LHCN-M2 (cell line): ENCODE measurements around the gene ORC6. TPM values are rescaled to one million over a fixed set of nuclear protein-coding genes. Genes with fewer than 3 reads are reported as not detected.
A peak's percentile ranks its signal among the peaks of the same experiment; 100 is the strongest.

ENCODE experiments used
- DNase-seq: peaks from one replicate; pipeline ENCODE4 v3.0.0-alpha.2; 2012; ENCODE audit warnings: low read depth
- total RNA-seq: library from RNA; depleted of rRNA; stranded (reverse); fragments of >200 nt; gene quantifications from 2 replicates; pipeline ENCODE4 v1.2.3, GENCODE V29; 2014

The ORC6 gene
- total RNA-seq, 1 experiment from 2014 or later: 42.4 TPM

DNA sequence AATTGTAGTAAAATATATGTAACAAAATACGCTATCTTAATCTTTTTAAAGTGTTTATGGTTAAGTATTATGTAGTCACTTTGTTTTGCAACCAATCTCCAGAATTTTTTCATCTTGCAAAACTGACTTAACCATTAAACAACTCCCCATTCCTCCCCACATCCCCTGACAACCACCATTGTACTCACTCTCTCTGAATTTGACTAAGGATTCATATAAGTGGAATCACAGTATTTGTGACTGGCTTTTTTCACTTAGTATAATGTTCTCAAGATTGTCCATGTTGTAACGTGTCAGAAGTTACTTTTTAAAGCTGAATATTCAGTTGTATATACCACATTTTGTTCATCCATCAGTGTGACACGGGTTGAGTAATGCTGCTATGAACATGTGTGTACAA lies 10.6 kb downstream of the ORC6 start:
- no peak for DNase-seq

DNA sequence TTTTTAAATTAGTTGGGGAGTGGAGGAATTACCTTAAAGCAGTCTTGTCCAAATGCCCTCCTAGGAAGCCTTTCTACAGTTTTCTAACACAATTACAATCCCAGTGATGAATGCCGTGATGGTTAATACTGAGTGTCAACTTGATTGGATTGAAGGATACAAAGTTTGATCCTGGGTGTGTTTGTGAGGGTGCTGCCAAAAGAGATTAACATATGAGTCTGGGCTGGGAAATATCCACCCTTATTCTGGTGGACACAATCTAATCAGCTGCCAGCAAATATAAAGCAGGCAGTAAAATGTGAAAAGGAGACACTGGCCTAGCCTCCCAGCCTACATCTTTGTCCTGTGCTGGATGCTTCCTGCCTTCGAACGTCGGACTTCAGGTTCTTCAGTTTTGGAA lies 12.2 kb downstream of the ORC6 start:
- no peak for DNase-seq

DNA sequence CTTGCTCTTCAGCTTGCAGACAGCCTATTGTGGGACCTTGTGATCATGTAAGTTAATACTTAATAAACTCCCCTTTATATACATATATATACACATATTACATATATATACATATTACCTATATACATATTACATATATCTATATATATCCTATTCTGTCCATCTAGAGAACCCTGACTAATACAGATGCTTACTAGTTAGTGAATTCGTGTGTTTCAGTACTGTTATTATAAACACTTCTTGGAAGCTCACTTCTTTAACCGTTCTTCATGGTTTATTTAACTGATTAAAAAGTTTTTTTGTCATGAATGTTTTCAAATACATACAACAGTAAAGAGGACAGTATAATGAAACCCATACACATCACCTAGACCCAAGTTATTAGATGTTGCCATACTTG lies 12.6 kb downstream of the ORC6 start:
- no peak for DNase-seq

DNA sequence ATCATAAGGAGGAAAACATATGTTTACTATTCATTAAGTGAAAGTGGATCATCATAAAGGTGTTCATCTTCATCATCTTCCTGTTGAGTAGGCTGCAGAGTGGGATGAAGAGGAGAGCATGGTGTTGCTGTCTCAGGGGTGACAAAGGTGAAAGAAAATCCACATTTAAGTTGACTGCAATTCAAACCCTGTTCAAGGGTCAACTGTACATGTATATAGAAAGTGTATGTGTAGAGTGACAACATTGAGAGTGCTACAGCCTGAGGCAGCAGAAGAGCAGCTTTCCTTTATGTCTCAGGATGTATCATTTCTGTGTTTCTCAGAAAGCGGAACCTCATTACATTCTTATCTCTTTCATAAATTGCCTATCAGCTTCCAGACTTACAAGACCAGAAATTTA lies 17.2 kb downstream of the ORC6 start:
- no peak for DNase-seq

DNA sequence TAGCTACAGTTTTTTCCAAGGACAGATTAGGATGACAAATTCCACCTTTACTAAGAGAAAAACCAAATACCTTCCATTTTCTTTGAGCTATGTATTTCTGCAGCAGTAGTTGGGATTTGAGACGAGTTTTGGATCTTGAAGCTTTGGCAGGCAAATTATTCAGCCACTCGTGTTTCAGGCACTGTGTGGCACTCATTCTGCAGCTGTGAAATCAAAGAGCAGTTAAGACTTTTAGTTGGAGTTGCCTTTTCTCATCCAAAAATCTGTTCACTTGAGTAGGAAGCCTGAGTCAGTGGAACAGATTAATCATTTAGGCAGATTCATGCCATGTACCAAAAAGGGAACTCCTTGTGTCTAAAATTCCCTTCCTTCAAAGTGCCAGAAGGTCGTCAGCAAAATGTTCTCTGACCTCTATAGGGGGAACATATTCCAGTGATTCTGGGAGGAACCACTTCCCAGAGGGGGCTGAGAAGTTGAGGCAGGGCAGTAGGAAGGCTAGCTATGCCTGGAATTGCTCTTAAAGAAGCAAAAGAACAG lies 20.1 kb downstream of the ORC6 start:
- no peak for DNase-seq

DNA sequence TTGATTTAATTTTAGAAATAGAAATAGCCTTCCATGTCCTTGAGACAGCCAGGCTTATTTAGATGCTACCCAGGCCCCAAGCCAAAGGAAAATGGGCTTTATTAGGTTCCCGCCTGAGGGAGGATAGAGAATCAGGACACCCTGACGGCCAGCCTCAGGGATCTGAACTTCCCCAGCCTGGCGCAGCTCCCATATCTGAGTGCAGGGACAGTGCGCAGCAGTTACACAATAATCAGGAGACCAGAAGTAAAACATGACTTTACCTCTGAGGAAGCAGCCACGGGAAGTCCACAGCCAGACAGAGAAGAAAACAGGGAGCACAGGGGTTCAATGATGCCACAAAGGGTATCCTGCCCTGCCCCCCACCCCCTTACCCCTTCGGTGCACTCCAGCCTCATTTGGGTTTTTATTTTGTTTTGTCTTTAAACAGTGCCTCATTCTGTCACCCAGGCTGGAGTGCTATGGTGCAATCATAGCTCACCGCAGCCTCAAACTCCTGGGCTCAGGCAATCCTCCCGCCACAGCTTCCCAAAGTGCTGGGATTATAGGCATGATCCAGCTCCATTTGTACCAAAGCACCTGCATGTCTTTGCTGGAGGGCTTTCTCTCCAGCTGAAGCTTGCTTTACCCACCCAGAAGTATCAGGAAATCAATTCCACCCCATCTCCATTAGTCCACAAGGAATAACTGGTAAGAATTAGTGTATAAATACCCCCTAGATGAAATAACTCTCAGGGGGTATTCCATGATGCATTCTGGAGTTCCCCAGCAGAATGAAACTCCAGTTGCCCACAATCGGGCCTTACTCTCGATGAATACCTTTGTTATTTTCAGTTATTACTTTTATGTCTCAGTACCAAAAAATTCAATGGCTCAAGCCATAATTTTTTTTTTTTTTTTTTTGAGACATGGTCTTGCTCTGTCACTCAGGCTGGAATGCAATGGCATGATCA lies 21.9 kb downstream of the ORC6 start:
- DNase-seq: no peak

DNA sequence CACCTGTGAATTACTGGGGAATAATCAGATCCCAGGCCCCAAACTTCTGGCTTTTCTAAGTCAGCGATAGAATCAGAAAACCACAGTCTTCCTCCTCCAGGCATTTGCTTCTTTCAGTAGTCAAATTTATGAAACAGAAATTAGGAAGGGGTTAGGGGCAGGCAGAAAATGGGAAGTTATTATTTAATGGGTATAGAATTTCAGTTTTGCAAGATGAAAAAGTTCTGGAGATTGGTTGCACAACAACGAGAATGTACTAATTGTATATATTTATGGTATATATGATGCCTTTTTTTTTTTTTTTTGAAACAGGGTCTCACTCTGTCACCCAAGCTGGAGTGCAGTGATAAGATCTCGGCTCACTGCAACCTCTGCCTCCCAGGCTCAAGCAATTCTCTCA lies 23.5 kb downstream of the ORC6 start:
- no peak for DNase-seq

DNA sequence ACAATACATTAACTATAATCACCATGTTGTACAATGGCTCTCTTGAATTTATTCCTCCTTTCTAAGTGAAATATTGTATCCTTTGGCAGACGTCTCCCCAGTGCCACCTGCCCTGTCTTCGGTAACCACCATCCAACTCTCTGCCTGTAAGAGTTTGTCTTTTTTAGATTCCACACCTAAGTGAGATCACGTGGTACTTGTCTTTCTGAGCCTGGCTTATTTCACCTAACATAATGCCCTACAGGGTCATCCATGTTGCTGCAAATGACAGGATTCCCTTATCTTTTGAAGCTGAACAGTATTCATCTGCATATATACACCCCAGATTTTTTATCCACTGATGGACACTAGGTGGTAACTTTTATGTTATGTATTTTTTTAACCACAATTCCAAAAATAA lies 24.2 kb downstream of the ORC6 start:
- no peak for DNase-seq

DNA sequence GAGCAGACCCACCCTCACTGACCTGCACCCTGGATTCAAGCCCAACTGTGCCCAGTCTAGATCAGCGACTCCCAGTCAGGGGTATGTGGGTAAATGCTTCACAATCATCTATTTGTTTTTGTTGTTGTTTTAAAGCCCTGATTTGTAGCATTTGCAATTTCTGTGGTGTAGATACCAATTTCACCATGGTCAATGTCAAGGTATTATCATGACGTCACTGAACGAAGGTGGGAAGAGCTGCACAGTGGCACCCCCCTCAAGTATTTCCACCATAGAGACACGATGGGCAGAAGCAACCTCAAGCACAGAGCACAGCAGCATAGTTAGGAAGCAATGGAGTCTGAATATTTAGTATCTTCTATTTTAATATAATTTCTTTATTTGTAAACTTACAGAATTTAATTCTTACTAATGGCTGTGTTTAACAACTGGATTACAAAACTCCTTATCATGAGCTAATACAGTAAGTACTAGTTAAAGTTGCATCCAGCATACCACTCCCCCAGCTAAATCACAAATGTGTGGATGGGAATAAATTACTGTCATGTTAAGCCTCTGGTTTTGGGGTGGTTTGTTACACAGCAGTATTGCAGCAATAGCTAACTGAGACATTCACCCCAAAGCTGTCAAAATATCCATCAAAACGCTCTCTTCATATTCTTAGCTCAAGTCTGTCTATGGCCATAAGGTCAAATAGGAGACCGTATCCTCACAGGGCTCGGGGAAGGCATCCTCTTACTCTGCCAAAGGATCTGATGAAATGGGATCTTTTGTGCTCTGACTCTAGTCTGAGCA lies 25.5 kb downstream of the ORC6 start:
- no peak for DNase-seq

DNA sequence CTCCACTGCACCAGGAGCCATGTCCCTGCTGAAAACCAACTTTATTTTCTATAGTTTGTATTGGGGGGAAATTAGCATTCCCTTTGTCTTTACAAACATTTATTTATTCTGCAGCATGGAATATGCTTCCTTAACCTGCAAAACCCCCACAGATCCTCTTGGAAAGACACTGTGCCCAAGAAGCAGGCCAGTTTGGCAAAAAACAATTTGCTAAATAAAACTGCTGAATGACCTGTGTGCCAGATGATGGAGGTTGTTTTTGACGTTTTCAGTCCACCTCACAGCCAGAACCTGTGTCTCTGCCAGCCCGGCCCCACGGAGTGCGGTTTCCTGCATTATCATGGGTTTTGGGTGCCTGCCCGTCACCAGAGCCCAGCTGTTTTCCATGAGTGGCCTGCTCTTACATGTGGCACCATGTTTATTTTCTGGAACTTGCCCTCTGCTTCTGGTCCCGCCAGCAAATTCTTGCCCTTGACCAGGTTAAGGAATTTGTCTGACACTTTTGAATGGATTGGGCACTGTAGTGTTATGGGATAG lies 26.4 kb downstream of the ORC6 start:
- DNase-seq: peak; percentile 26

DNA sequence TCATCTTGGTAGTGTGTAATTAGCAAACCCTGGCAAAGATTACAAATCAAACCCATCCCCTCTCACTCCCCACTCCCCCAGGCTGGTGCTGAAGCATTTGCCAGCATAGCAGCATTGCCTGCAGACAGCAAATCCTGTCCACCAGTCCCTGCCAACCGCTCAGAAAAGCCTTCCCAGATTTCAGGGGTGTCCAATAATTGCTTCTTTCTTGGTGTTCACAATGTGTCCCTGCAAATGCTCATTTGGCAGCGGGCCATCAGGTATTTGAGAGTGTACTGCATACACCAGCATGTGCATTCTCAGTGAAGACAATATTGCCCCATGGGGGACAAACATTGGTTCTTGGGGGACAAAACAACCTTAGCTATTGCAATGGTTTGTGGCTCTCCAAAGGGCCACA lies 28.2 kb downstream of the ORC6 start:
- no peak for DNase-seq

DNA sequence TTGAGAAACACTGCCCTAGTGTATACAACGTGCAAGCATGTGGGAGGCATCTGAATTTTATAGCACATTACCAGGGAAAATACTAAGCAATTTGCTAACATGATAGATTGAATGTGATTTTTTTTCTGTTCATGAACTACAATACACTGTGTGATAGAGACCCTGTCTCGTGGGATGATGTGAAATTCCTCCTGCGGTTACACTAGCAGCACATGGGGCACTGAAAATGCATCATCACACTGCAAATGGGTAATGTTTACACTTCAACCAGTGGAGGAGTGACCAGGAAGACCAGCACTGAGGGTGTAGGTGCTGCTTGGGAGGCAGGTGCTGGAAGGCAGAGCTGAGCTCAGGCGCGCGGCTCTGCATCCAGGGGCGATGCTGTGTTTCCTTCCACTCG lies 28.8 kb downstream of the ORC6 start:
- no peak for DNase-seq

DNA sequence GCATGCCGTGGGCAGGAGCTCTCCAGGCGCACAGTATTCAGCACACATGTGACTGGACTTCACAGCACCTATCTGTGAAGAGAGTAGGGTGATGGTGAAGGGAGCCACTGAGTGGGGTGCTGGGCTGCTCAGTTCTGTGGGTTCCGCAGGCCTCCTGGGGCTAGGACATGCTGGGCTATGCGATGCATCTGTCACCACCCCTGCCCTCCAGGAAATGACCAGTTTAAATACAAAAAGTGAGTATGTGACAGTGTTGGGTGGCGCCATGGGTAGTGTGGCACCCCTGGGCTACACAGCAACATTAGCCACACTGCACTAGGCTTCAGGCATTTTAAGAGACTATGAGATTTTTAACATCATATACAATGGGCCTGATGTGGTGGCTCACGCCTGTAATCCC lies 30.1 kb downstream of the ORC6 start:
- no peak for DNase-seq

DNA sequence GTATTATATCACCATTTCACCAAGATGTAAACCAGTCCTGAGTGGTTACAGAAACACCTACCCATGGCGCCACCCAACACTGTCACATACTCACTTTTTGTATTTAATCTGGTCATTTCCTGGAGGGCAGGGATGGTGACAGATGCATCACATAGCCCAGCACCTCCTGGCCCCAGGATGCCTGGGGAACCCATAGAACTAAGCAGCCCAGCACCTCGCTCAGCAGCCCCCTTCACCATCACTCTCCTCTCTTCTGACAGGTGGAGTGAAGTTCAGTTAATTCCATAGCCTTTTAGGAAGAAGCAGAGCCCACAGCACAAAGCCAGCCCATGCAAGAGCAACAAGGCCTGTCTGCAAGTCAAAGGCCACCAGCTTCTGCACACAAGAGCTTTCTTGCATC lies 31.2 kb downstream of the ORC6 start:
- DNase-seq: no peak

DNA sequence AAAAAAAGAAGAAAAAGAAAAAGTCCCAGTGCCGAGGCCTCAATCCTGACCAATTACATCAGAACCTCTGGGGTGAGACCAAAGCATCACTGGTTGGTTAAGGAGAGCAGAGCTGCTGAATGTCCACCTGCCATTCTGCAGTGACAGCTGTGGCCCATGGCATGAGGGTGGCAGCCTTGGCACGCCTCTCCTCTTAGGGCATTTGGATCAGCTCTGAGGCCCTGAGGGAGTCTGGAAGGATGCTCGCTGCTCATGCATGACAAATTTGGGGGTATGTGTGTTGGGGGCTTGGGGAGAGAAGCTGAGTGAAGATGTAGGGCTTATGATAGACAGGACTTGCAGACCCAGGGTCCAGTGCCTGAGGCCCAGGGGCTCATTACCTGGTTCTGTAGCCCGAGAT lies 32.4 kb downstream of the ORC6 start:
- DNase-seq: no peak

DNA sequence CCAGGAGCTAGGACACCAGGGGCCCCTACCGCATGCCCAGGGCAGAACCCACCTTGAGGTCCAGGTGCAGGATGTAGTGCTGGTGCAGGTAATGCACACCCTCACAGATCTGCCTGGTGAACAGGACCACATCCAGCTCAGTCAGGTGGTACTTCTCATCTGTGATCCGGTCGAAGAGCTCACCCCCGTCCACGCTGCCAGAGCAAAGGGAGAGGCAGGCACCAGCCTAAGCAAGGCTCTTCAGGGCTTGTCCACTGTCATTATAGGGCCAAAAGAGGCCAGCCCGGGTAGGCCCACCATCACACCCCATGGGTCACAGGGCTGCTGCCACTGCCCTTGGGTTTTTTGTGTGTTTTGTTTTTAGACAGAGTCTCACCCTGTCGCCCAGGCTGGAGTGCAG lies 37.7 kb downstream of the ORC6 start:
- no peak for DNase-seq

DNA sequence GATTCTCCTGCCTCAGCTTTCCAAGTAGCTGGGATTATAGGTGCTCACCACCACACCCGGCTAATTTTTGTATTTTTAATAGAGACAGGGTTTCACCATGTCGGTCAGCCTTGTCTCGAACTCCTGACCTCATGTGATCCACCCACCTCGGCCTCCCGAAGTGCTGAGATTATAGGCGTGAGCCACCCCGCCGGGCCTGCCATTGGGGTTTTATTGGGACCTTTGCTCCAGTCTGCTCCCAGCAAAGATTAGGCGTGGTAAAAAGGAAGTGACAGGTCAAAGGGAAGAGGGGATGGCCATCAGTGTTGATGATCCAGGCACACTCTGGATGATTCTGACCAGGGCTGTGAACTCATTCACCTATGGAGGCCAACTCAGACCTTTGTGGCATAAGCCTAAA lies 38.2 kb downstream of the ORC6 start:
- DNase-seq: no peak

DNA sequence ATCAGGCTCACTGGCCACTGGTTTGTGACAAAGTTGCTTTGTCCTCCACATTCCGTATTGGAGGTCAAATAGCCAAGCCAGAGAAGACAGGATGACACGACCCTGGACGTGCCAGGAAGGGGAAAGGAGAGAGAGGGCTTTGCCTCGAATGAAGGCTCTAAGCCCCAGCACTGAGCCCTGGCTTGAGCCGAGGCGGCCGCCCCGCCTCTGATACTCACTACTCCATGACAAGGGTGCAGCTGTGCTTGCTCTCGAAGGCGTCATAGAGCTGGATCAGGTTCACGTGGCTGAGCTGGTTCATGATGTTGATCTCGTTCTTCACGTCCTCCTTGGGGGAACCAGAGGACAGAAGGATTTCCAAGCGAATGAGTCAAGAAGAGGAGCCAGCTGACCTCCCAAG lies 39.3 kb downstream of the ORC6 start:
- DNase-seq: no peak

DNA sequence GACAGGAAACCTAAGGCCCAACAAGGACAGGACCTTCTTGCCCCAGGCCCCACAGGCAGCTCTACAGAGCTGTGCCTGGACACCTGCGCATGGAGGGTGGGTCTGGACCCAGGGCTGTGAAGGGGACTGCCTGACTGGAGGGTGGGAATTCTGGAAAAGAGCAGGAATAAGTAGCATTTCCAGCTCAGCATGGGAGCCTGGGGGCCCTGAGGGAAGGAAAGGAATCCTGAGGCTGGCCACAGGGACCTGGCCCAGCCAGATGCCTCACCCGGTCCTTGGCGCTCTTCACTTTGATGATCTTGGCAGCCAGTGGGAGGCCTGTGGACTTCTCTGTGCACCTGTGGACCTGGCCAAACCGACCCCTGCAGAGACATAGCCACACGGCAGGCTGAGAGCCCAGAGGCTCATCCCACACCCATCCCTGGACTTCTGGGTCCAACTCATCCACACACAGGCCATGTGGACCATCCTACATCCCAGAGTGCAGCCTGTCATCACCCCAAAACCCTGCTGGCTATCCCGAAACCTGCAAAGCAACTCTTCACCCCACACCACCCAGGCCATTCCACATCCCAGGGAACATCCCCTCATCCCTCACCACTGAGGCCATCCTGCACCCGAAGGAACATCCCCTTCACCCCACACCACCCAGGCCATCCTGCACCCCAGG lies 40.0 kb downstream of the ORC6 start:
- DNase-seq: no peak

DNA sequence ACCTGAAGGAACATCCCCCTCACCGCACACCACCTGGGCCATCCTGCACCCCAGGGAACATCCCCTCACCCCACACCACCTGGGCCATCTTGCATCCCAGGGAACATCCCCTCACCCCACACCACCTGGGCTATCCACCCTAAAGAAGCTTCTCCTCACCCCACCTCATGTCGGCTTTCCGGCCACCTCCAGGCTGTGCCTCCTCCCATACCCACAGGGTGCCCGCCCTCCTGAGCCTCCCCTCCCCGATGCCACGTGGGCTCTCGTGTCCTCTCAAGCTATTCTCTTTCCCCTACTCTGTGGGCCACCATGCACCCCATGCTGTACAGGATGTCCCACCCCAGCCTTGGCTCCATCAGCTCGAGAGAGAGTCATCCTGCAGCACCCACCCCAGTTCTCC lies 40.7 kb downstream of the ORC6 start:
- no peak for DNase-seq

DNA sequence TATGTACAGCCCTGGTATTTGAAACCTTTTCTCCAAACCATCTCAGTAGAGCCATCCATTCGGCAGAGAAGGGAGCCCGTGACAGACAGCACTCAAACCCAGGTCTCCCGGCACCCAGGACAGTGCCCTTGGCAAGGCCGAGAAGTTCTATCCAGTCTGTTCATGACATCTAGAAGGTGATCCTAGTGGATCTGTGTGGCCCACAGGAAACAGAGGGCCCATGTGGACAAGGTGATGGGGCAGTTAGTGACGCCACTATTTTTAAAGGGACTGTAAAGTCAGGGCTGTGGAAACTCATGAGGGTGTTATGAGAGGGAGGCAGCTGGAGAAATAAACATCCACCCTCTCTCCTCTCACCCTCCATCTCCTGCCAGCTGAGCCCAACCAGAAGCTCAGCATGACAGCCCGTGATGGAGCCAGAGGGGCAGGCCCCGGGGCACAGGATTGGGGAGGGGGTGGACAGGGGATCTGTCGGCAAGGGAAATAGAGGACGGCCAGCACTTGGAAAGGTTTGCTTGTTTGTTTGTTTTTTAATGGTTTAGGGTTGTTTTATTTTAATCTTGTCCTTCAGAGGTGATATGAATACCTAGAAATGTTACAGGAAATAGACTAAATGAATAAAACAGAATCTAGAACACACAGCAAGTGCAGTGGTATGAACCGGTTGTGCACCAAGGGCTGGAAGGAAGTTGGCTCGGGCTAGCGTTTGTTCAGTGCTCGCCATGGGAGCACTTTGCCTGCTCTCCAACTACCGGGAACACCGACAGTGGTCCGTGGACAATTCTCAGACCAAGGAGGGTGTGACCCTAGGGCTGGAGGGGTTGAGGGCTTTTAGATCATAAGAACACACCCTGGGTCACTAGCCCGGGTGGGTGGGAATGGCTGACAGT lies 41.6 kb downstream of the ORC6 start:
- no peak for DNase-seq
